Retinal pigment epithelial cell (primary cell): ENCODE results near the gene RPN1.
"Not testable (repeated sequence)": the region's sequence is repeated elsewhere in the genome, so short reads cannot be mapped to it uniquely, and the experiment has no call there.

Experiments
- DNase-seq: peaks from one replicate; pipeline ENCODE4 v3.0.0-alpha.2; 2010; ENCODE audit warnings: low read depth
- H3K4me3 ChIP-seq: 2 replicates; pipeline ENCODE4 v1.5.1; 2011; ENCODE audit warnings: mild to moderate bottlenecking, low read length, control low read depth, moderate library complexity
- TF ChIP-seq, protein P1 (sequence below): conservative IDR thresholded peaks from 2 replicates; pipeline ENCODE4 v1.5.1; 2011; ENCODE audit warnings: low read depth, low read length, control low read depth, inconsistent platforms

Gene RPN1

DNA sequence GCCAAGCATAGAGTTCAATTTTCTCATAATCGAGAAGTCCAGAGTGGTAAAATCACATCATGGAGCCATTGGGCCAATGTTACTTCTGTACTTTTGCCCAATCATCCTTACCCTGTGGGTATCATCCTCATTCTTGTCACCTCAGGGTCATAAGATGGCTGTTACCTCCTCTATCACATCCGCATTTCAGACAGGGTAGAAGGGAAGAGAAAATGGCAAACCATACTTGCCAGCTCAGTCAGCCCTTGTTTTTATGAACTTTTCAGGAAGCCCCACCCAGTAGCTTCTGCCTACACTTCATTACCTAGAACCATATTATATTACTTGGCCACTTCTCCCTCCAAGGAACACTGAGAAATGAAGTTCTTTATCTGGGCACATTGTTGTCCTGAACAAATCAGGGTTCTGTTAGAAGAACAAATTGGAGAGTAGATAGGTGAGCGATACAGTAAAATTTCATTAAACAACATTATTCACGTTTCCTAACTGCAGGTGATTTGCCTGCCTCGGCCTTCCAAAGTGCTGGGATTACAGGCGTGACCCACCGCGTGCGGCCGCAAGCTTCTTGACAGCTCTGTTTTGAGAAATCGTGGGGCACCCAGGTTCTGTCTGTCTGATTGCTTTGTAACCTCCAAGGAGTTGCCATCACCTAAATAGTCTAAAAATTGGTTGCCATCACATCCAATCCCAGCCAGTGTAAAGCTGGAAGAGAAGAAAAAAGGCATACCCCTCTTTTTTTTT is 34.5 kb upstream of the RPN1 start:
- no peak overlapping the region for H3K4me3 ChIP-seq
- DNase-seq: no peak
- TF ChIP-seq, protein P1, sequence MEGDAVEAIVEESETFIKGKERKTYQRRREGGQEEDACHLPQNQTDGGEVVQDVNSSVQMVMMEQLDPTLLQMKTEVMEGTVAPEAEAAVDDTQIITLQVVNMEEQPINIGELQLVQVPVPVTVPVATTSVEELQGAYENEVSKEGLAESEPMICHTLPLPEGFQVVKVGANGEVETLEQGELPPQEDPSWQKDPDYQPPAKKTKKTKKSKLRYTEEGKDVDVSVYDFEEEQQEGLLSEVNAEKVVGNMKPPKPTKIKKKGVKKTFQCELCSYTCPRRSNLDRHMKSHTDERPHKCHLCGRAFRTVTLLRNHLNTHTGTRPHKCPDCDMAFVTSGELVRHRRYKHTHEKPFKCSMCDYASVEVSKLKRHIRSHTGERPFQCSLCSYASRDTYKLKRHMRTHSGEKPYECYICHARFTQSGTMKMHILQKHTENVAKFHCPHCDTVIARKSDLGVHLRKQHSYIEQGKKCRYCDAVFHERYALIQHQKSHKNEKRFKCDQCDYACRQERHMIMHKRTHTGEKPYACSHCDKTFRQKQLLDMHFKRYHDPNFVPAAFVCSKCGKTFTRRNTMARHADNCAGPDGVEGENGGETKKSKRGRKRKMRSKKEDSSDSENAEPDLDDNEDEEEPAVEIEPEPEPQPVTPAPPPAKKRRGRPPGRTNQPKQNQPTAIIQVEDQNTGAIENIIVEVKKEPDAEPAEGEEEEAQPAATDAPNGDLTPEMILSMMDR: no peak

DNA sequence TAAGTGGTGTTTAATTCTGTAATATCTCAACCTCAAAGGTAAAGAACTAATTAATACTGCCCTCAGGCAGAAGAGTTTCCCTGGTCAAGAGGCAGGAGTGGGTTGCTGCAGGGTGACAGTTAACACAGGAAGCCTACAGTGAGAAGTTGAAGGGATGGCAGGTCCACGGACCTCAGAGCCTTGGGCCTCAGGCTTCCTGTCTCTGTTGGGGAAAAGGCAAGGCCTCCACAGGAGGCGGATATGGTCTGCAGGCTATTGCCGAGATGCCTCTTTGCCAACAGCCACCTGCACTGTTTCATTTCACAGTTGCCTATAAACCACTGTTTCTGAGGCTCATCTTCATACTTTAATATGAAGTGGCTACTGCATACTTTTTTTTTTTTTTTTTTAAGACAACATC is 33.3 kb upstream of the RPN1 start:
- H3K4me3 ChIP-seq: no peak overlapping the region
- TF ChIP-seq, protein P1: no peak
- DNase-seq: no peak

DNA sequence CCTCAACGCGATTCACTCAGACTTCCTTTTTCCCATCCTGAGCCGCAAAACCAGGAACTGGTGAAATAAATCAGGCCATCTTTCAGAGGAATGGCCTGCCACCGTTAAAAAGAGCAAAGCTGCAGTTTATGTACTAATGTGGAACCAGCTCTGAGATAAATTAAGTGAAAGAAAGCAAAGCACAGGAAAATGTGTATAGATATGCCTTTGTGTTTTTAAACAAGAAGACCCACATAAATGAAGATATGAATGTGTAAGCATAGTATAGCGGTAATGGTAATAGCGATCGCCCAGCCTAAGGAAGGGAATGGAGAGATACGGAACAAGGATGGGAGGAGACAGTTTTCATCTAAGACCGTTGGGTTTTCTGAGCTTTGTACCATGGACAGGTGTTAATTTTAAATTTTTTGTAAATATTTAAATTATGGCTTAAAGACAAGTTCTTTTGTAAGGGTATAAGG is 30.8 kb upstream of the RPN1 start:
- TF ChIP-seq, protein P1: no peak
- H3K4me3 ChIP-seq: peak overlapping the region; percentile 89
- DNase-seq: no peak

DNA sequence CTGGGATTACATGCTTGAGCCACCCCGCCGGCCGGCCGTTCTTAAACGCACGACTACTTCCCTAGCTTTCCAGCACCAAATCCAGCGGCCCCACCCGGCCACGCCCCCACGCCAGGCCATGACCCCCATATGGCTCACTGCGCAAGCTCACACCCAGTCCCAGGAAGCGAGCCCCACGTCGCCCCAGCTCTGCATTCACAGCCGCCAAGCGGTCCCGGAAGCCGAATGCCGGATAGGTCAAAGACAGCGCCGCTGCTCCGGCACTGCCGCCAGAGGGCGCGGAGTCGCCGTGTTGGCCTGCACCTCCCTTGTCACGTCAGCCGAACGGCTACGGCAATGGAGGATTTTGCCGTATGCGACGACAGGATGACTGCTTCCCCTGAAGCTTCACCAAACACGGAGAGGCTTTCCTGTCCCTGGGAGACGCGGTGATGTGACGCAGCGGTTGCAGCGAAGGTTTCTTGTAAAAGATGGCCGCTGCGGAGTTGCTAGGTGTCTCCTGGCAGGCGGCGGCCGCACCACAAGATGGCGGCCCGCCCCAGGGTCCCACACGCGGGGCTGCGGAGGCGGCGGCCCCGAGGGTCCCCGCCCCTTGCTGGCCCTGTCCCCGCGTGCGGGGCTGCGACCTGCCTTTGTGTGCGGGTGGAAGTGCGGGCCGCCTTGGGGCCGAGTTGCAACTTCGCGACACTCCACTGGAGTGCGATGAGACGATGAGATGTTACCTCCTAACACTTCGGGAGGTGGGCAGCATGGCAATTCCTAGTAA is 30.2 kb upstream of the RPN1 start:
- peak; percentile 92 for DNase-seq
- peak overlapping the region; percentile 89 for H3K4me3 ChIP-seq
- TF ChIP-seq, protein P1: peak; percentile 98

DNA sequence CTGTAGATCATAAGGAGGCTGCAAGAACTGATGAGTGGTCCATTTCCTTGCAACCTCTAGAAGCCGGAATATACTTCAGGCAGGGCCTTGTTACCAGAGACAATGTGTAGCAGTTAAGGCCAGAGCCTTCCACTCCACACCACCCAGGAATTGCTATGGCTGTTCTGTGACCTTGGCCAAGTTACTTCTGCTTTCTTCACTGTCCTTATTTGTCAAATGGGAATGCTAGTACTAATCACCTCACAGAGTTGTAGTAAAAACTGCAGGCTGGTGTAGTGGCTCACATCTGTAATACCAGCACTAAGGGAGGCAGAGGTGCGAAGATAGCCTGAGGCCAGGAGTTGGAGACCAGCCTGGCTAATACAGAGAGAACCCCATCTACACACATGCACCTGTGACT is 28.7 kb upstream of the RPN1 start:
- TF ChIP-seq, protein P1: no peak
- no peak overlapping the region for H3K4me3 ChIP-seq
- no peak for DNase-seq

DNA sequence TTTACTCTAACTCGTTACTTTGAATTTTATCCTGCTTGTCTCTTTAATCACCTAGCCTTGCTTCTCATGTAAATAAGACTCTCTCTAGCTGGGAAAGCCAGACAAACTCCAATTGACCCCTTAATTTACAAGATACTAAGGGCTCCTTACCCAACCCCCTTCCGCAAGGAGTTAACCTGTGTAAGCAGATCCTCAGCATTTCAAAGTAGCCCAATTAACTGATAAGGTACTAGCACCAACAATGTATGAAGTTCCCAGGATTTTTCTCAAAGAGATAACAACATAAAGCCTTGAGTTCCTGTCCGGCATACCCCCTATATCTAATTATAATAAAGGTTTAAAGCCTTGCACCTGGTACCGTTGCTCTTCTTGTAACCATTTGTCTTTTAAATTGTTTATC is 25.2 kb upstream of the RPN1 start:
- H3K4me3 ChIP-seq, DNase-seq: not testable (repeated sequence)

DNA sequence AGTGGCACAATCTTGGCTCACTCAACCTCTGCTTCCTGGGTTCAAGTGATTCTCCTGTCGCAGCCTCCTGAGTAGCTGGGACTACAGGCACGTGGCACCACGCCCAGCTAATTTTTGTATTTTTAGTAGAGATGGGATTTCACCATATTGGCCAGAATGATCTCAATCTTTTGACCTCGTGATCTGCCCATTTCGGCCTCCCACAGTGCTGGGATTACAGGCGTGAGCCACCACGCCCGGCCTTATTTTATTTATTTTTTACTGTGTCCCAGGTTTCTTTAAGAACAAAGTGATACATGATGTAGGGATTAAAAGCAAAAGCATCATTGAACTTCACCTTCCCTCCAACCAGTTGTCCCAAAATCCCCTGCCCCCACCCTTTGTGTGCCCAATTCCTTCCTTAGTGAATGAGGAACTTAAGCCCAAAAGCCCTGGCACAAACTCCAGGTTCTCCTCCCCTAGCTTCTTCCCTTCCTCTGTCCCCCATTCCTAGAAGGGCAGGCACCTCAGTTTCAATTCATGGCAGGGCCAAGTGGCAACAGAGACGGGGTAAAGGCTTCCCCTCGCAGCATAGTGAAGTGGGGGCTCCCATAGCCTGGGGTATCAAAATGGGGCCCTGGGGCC is 23.7 kb upstream of the RPN1 start:
- DNase-seq: no peak
- TF ChIP-seq, protein P1: no peak
- no peak overlapping the region for H3K4me3 ChIP-seq
